Activated CD4-positive, alpha-beta T cell treated with anti-CD3 and anti-CD28 coated beads for 36 hours (primary cell): ENCODE results near the gene CNTN2. TPM values are rescaled to one million over a fixed set of nuclear protein-coding genes. Genes with fewer than 3 reads are reported as not detected.

Source experiments
- ATAC-seq: fragments of 200-7000 bp; cut with Tn5 transposase; one replicate; pipeline ENCODE4 v1.10.0; 2021; ENCODE audit warnings: mild to moderate bottlenecking, moderate library complexity
- CTCF ChIA-PET: fragments of 350-600 bp; sonication (Branson Sonifier 250); formaldehyde crosslinking; loops from one replicate; lab custom pipeline; 2021; ENCODE audit warnings: antibody characterized with exemption; lab: Charles Lee
- POLR2A ChIA-PET: fragments of 350-600 bp; sonication (Branson Sonifier 250); formaldehyde crosslinking; loops from one replicate; lab custom pipeline; 2021; ENCODE audit warnings: antibody characterized with exemption, inconsistent platforms; lab: Charles Lee
- DNase-seq: peaks from one replicate; pipeline ENCODE4 v3.0.0-alpha.2; 2020
- H3K27ac Mint-ChIP-seq: one replicate; pipeline ENCODE4 v1.8.0; 2021; ENCODE audit warnings: mixed read lengths
- H3K27me3 Mint-ChIP-seq: one replicate; pipeline ENCODE4 v1.8.0; 2021; ENCODE audit warnings: mixed read lengths
- H3K36me3 Mint-ChIP-seq: one replicate; pipeline ENCODE4 v1.8.0; 2021; ENCODE audit warnings: low read depth, mixed read lengths
- H3K4me1 Mint-ChIP-seq: one replicate; pipeline ENCODE4 v1.8.0; 2021; ENCODE audit warnings: mixed read lengths
- H3K4me3 Mint-ChIP-seq: one replicate; pipeline ENCODE4 v1.8.0; 2021; ENCODE audit warnings: mild to moderate bottlenecking, moderate library complexity, mixed read lengths
- H3K9me3 Mint-ChIP-seq: one replicate; pipeline ENCODE4 v1.8.0; 2021; ENCODE audit warnings: low read depth, mixed read lengths
- intact Hi-C, 2 experiments: fragments of 100-400 bp; cut with DNase I in 1 of 2; cut with micrococcal nuclease in 1 of 2; formaldehyde crosslinking; loops; one replicate each; pipeline versions ENCODE4 v1.14.2 to v1.15.1; 2022 to 2024; cut with DNase I, micrococcal nuclease
- total RNA-seq, 2 experiments: library from RNA; stranded (reverse); gene quantifications; one replicate each; pipeline ENCODE4 v1.2.3, GENCODE V29; 2021

The CNTN2 gene
- not detected for total RNA-seq

DNA sequence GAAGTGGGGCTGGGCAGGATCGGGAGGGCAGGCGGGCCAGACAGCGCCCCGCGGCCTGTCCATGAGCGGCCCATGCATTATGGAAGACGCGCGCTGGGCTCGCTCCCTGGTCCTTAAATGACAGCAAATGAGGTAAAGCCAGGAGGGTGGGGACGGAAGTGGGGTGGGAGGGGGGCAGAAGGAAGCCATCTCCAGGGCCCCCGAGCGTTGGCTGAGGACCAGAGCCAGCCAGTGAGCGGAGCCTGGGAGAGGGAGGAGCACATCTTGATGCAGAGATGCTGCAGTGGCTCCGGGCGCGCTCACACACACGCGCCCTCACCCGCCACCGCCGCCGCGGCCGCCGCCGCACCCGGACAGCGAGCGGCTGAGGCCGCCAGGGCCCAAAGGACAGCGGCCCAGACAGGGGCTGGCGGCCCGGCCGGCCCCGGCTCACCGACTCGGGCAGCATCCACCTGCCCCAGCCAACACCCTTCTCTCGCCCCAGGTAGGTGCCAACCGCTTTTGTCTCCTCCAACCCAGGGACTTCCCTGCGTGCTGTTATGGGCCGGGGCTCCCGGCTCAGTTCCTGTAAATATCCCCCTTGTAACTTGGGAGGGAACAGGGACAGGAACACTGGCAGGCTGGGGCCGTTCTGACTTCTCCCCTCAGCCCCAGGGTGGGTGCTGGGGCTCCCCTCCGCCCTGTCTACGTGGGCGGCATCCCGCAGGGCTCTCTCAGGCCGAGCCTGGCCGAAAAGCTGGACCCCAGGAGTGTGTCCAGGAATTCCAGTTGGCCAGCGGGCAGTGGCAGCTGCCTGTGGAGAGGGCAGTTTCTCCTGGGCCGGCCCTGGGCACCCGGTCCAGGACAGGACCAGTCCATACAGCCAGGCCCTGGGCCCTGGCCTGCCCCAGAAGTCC lies at the start of gene CNTN2:
Gene CNTN2, plus strand, starts transcription at position 302 of the 896 bp plus-strand sequence. CDS start 9,974 bp downstream, outside the sequence.
- no peak for ATAC-seq
- H3K36me3 Mint-ChIP-seq = no peaks in the 10 kb centered on the region
- intact Hi-C loops = no loop called here
- ChIA-PET CTCF (no interaction called here), POLR2A (no interaction called here)
- H3K4me3 Mint-ChIP-seq = no peak within 1 kb of the TSS
- peaks cover 40% of the 10 kb centered on the region for H3K27me3 Mint-ChIP-seq
- no peaks in the 10 kb centered on the region for H3K9me3 Mint-ChIP-seq
- no peak for DNase-seq
- H3K27ac Mint-ChIP-seq = no peak within 1 kb of the TSS
- H3K4me1 Mint-ChIP-seq = no peaks in the 10 kb centered on the region

- ChIA-PET POLR2A (no interaction called here), CTCF (interaction anchor here (1.1 to 3.9 kb wide), 2 partner anchors 67 to 252 kb away, joined by 4 to 27 read pairs; no protein-coding TSS in a partner anchor)
- ATAC-seq = no peak
- no peak overlapping the region for H3K4me3 Mint-ChIP-seq
- H3K36me3 Mint-ChIP-seq = no peaks in the 10 kb centered on the region
- no peaks in the 10 kb centered on the region for H3K9me3 Mint-ChIP-seq
- H3K27me3 Mint-ChIP-seq = peaks cover 2% of the 10 kb centered on the region
- H3K27ac Mint-ChIP-seq = no peak overlapping the region
- intact Hi-C loops = no loop called here
- H3K4me1 Mint-ChIP-seq = peaks cover 11% of the 10 kb centered on the region
- no peak for DNase-seq
Observed at GRCh38 chr1:204994086-204994862, 48.7 kb upstream of the CNTN2 start.

GRCh38 chr1:204996981-204997380 lies 46.0 kb upstream of the CNTN2 start:
- CTCF ChIA-PET = interaction anchor here (0.8 to 1.8 kb wide), 2 partner anchors 8 to 65 kb away, joined by 4 to 6 read pairs; no protein-coding TSS in a partner anchor
- Mint-ChIP-seq H3K4me3 (no peak overlapping the region), H3K36me3 (no peaks in the 10 kb centered on the region), H3K27me3 (no peaks in the 10 kb centered on the region), H3K27ac (no peak overlapping the region), H3K9me3 (no peaks in the 10 kb centered on the region), H3K4me1 (peaks cover 11% of the 10 kb centered on the region)
- ATAC-seq (no peak), DNase-seq (no peak)
- intact Hi-C loops = no loop called here
- POLR2A ChIA-PET = no interaction called here

GRCh38 chr1:204997591-204998355 lies 45.2 kb upstream of the CNTN2 start:
- POLR2A ChIA-PET = interaction anchor here (0.6 kb wide), 1 partner anchor 42 kb away, joined by 3 read pairs; no protein-coding TSS in a partner anchor
- ATAC-seq (no peak), DNase-seq (no peak)
- CTCF ChIA-PET = interaction anchor here (0.8 to 1.8 kb wide), 2 partner anchors 9 to 64 kb away, joined by 4 to 6 read pairs; no protein-coding TSS in a partner anchor
- no peak overlapping the region for H3K4me3 Mint-ChIP-seq
- peaks cover 4% of the 10 kb centered on the region for H3K4me1 Mint-ChIP-seq
- H3K27ac Mint-ChIP-seq = no peak overlapping the region
- no peaks in the 10 kb centered on the region for H3K9me3 Mint-ChIP-seq
- intact Hi-C loops = no loop called here
- no peaks in the 10 kb centered on the region for H3K36me3 Mint-ChIP-seq
- H3K27me3 Mint-ChIP-seq = no peaks in the 10 kb centered on the region

DNA sequence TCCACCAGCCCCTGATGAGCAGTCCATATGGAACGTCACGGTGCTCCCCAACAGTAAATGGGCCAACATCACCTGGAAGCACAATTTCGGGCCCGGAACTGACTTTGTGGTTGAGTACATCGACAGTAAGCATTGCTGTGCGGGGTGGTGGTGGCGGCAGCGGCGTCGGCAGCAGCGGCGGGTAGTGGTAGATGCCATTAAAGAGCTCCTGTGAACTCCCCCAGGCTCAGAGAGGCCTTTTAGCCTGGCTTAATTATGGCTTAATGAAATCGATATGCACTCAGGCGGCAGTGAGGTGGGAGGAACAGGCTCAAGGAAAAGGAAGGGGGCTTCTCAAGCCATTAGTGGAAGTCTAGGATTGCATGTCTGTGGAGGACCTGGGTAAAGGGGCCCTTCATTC lies 41.9 kb upstream of the CNTN2 start:
- CTCF ChIA-PET = interaction anchor here (0.6 to 0.9 kb wide), 2 partner anchors 9 to 12 kb away, joined by 3 read pairs; no protein-coding TSS in a partner anchor
- ATAC-seq = no peak
- no peak overlapping the region for H3K4me3 Mint-ChIP-seq
- DNase-seq = no peak
- H3K27ac Mint-ChIP-seq = no peak overlapping the region
- no peaks in the 10 kb centered on the region for H3K4me1 Mint-ChIP-seq
- intact Hi-C loops = no loop called here
- H3K36me3 Mint-ChIP-seq = no peaks in the 10 kb centered on the region
- POLR2A ChIA-PET = no interaction called here
- no peaks in the 10 kb centered on the region for H3K9me3 Mint-ChIP-seq
- no peaks in the 10 kb centered on the region for H3K27me3 Mint-ChIP-seq

DNA sequence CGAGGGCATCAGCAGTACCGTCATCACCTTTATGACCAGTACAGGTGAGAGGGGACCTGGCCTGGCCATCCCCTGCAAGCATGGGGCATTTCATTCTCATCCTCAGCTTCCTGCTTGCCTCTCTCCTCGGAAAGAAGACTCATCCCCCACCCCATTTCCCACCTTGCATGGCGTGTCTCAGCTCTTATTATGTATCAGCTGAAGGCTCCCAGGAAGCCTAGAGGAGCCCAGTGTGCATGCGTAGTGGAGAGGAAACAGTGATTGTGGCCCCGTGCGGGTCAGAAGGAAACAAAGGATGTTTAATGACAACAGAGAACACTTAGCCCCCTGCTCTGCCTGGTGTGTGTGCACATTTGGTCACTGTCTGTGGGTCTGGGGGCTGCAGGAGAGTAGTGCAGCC lies 40.3 kb upstream of the CNTN2 start:
- DNase-seq (no peak), ATAC-seq (no peak)
- H3K27me3 Mint-ChIP-seq = no peaks in the 10 kb centered on the region
- no peak overlapping the region for H3K27ac Mint-ChIP-seq
- intact Hi-C loops = no loop called here
- H3K36me3 Mint-ChIP-seq = no peaks in the 10 kb centered on the region
- no peak overlapping the region for H3K4me3 Mint-ChIP-seq
- no peaks in the 10 kb centered on the region for H3K4me1 Mint-ChIP-seq
- no peaks in the 10 kb centered on the region for H3K9me3 Mint-ChIP-seq
- ChIA-PET POLR2A (no interaction called here), CTCF (interaction anchor here (0.9 to 1.1 kb wide), 2 partner anchors 15 to 60 kb away, joined by 3 to 4 read pairs; no protein-coding TSS in a partner anchor)

DNA sequence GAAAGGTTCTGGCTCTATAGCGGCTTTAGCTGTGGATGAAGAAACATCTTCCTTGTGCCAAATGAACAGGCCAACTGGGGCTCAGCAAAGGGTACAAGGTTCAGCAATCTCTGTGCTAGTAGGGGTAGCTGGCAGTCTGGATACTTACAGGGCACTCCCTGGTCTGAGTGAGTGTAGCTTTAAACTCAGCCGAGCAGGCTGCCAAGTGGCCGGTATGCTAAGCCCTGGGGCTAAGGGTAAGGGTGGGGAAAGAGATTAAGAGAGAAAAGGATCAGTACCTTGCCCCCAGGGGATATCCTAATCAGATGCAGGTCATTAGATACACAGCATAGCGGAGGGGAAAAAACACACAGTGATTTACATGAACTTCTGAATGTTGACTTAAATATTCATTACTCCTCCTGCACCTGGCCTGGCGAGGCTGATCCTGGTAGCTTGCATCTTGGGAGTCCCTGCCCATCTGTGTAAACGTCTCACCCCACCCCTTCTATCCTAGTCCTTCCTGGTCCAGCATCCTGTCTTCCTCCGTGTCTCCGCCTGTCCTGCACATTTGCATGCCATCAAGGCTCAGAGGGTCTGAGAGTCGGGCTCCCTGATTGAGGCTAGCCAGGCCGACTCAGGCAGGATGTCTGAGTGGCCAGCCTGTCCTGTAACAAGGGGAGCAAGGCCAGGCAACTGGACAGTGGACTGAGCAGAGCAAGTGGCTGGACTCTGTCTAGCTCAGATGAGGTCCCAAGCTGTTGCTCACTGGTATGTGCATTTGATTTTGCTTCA lies 39.5 kb upstream of the CNTN2 start:
- H3K27ac Mint-ChIP-seq = no peak overlapping the region
- no peaks in the 10 kb centered on the region for H3K36me3 Mint-ChIP-seq
- no peak overlapping the region for H3K4me3 Mint-ChIP-seq

DNA sequence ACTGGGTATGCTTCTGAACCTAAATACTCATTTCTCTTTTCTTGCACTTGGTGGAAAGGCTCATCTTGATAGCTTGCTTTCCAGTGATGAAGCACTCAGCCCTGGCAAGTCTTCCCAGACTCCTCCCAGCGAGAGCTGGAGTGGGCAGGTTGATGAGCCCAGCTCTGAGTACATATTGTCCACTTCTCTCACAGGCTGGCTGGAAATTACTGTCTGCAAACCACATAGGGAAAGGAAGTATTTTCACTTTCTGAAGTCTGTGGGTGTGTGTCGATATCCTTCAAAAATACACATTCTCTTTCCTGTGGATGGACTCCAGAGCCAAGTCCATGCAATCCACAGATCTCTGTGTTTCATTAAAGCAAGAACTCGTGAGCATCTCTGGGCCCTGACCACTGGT lies 38.7 kb upstream of the CNTN2 start:
- Mint-ChIP-seq H3K36me3 (no peaks in the 10 kb centered on the region), H3K27ac (no peak overlapping the region), H3K4me3 (no peak overlapping the region), H3K4me1 (no peaks in the 10 kb centered on the region), H3K27me3 (no peaks in the 10 kb centered on the region), H3K9me3 (no peaks in the 10 kb centered on the region)
- intact Hi-C loops = no loop called here
- ChIA-PET CTCF (no interaction called here), POLR2A (no interaction called here)
- ATAC-seq (no peak), DNase-seq (no peak)

More for the DNA sequence above, 39.5 kb upstream of the CNTN2 start:
- Mint-ChIP-seq H3K9me3 (no peaks in the 10 kb centered on the region), H3K27me3 (no peaks in the 10 kb centered on the region), H3K4me1 (no peaks in the 10 kb centered on the region)
- intact Hi-C loops = no loop called here
- POLR2A ChIA-PET = no interaction called here
- CTCF ChIA-PET = no interaction called here
- ATAC-seq (no peak), DNase-seq (no peak)

GRCh38 chr1:205008896-205009295 lies 34.1 kb upstream of the CNTN2 start:
- ATAC-seq (no peak), DNase-seq (no peak)
- no peaks in the 10 kb centered on the region for H3K9me3 Mint-ChIP-seq
- no peaks in the 10 kb centered on the region for H3K4me1 Mint-ChIP-seq
- no peaks in the 10 kb centered on the region for H3K36me3 Mint-ChIP-seq
- no peaks in the 10 kb centered on the region for H3K27me3 Mint-ChIP-seq
- ChIA-PET CTCF (interaction anchor here (0.7 kb wide), 1 partner anchor 19 kb away, joined by 3 read pairs; no protein-coding TSS in a partner anchor), POLR2A (no interaction called here)
- H3K27ac Mint-ChIP-seq = no peak overlapping the region
- no peak overlapping the region for H3K4me3 Mint-ChIP-seq
- intact Hi-C loops = no loop called here

- DNase-seq = no peak
- Mint-ChIP-seq H3K9me3 (no peaks in the 10 kb centered on the region), H3K4me1 (no peaks in the 10 kb centered on the region), H3K36me3 (no peaks in the 10 kb centered on the region), H3K27me3 (no peaks in the 10 kb centered on the region), H3K27ac (no peak overlapping the region), H3K4me3 (no peak overlapping the region)
- CTCF ChIA-PET = no interaction called here
- no peak for ATAC-seq
- POLR2A ChIA-PET = no interaction called here
- intact Hi-C loops = no loop called here
Observed at GRCh38 chr1:205009670-205010069, 33.3 kb upstream of the CNTN2 start.
